Lung (tissue), 12 donors: Measurements from ENCODE around the gene SLC18A3. TPM values are rescaled to one million over a fixed set of nuclear protein-coding genes. Genes with fewer than 3 reads are reported as not detected.

Source experiments
- ATAC-seq: fragments of 200-7000 bp; cut with Tn5 transposase; one replicate; pipeline ENCODE4 v1.9.1; 2020; ENCODE audit warnings: moderate number of reproducible peaks; ENCODE audit not compliant: insufficient read depth, low FRiP score
- DNase-seq, 3 donors: peaks; one replicate each; pipeline ENCODE4 v3.0.0-alpha.2; 2013 to 2017
- H3K27ac ChIP-seq, 2 donors: one replicate each; pipeline ENCODE4 v1.5.1; 2013; ENCODE audit warnings: mild to moderate bottlenecking in 2 of 2, moderate library complexity in 2 of 2, control low read depth in 1 of 2, inconsistent platforms in 1 of 2, low read depth in 1 of 2, low read length in 1 of 2
- H3K27me3 ChIP-seq, 3 donors: one replicate each; pipeline ENCODE4 v1.5.1; 2013; ENCODE audit warnings: low read length in 2 of 3; ENCODE audit not compliant: control insufficient read depth in 3 of 3, insufficient read depth in 3 of 3
- H3K36me3 ChIP-seq, 4 donors: one replicate each; pipeline ENCODE4 v1.5.1; 2013; ENCODE audit warnings: low read length in 4 of 4, mild to moderate bottlenecking in 1 of 4, moderate library complexity in 1 of 4; ENCODE audit not compliant: control insufficient read depth in 4 of 4, insufficient read depth in 4 of 4
- H3K4me1 ChIP-seq, 5 donors: one replicate each; pipeline ENCODE4 v1.5.1; 2013; ENCODE audit warnings: low read length in 5 of 5, mild to moderate bottlenecking in 2 of 5, moderate library complexity in 1 of 5; ENCODE audit not compliant: control insufficient read depth in 5 of 5, insufficient read depth in 5 of 5
- H3K4me3 ChIP-seq: one replicate; pipeline ENCODE4 v1.5.1; 2013; ENCODE audit warnings: mild to moderate bottlenecking, control low read depth, moderate library complexity
- H3K9ac ChIP-seq, 2 donors: one replicate each; pipeline ENCODE4 v1.5.1; 2013; ENCODE audit warnings: low read length in 2 of 2, control low read depth in 1 of 2; ENCODE audit not compliant: insufficient read depth in 1 of 2
- H3K9me3 ChIP-seq, 4 donors: one replicate each; pipeline ENCODE4 v1.5.1; 2013; ENCODE audit warnings: low read length in 3 of 4, mild to moderate bottlenecking in 1 of 4, moderate library complexity in 1 of 4; ENCODE audit not compliant: control insufficient read depth in 4 of 4, insufficient read depth in 3 of 4
- WGBS, 2 donors: extraction: QIAGEN DNeasy Blood & Tissue Kit; methylation state at CpG; one replicate each; pipeline ENCODE4 v1.1.7; 2013; 5-methylcytosine and 5-hydroxymethylcytosine counted together
- polyA plus RNA-seq, 2 donors: library from polyadenylated mRNA; stranded (reverse); fragments of 200-250 nt; gene quantifications; one replicate each; pipeline ENCODE4 v1.2.1, GENCODE V29; 2013
- total RNA-seq, 2 donors: library from RNA; depleted of rRNA in 1 of 2; stranded (reverse); fragments of >200 nt in 1 of 2; gene quantifications; one replicate each; pipeline ENCODE4 v1.2.1, GENCODE V29; 2014 to 2021
- TF ChIP-seq, protein P1 (sequence below): IDR thresholded peaks from 2 replicates; pipeline ENCODE4 v1.5.1; 2012; ENCODE audit warnings: mild to moderate bottlenecking; ENCODE audit errors: control extremely low read depth, extremely low read depth
- donor health status: control.
- donor health status: control.
- donor health status: Bipolar disorder and iron deficiency.
- donor health status: healthy.
- donor health status: DM: yes; HTN: yes; CAD: no.

Gene SLC18A3
- total and polyA plus RNA-seq, 4 donors, result not detected

DNA sequence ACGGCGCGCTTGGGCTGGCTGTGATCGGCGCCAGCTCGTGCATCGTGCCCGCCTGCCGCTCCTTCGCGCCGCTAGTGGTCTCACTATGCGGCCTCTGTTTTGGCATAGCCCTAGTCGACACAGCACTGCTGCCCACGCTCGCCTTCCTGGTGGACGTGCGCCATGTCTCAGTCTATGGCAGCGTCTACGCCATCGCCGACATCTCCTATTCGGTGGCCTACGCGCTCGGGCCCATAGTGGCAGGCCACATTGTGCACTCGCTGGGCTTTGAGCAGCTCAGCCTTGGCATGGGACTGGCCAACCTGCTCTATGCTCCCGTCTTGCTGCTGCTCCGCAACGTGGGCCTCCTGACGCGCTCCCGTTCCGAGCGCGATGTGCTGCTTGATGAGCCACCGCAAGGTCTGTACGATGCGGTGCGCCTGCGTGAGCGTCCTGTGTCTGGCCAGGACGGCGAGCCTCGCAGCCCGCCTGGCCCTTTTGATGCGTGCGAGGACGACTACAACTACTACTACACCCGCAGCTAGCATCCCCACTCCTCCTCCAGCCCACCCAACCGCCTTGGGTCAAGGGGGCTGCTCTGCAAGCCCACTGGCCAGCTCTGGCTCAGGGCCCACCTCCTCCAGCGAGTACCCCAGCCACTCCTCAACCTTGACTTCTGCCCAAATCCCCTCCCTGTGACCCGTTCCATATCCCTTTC lies 1.9 kb downstream of the SLC18A3 start:
- ATAC-seq (no peak), DNase-seq (peak in 1 of 3 donors; percentile 10)
- WGBS, 2 donors, result 10 to 12% methylated on average over 53 of the region's 53 CpGs
- TF ChIP-seq, protein P1, sequence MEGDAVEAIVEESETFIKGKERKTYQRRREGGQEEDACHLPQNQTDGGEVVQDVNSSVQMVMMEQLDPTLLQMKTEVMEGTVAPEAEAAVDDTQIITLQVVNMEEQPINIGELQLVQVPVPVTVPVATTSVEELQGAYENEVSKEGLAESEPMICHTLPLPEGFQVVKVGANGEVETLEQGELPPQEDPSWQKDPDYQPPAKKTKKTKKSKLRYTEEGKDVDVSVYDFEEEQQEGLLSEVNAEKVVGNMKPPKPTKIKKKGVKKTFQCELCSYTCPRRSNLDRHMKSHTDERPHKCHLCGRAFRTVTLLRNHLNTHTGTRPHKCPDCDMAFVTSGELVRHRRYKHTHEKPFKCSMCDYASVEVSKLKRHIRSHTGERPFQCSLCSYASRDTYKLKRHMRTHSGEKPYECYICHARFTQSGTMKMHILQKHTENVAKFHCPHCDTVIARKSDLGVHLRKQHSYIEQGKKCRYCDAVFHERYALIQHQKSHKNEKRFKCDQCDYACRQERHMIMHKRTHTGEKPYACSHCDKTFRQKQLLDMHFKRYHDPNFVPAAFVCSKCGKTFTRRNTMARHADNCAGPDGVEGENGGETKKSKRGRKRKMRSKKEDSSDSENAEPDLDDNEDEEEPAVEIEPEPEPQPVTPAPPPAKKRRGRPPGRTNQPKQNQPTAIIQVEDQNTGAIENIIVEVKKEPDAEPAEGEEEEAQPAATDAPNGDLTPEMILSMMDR, result no peak
- H3K9ac ChIP-seq, result no peak overlapping the region
- H3K9me3 ChIP-seq, result peaks cover 0 to 20% (median 0%) of the 10 kb centered on the region in 4 donors
- H3K4me1 ChIP-seq, result peaks cover 0 to 23% (median 11%) of the 10 kb centered on the region in 5 donors
- no peaks in the 10 kb centered on the region for H3K36me3 ChIP-seq
- no peak overlapping the region for H3K4me3 ChIP-seq
- H3K27ac ChIP-seq, result no peak overlapping the region
- H3K27me3 ChIP-seq, result peaks cover 0 to 83% (median 59%) of the 10 kb centered on the region in 3 donors

DNA sequence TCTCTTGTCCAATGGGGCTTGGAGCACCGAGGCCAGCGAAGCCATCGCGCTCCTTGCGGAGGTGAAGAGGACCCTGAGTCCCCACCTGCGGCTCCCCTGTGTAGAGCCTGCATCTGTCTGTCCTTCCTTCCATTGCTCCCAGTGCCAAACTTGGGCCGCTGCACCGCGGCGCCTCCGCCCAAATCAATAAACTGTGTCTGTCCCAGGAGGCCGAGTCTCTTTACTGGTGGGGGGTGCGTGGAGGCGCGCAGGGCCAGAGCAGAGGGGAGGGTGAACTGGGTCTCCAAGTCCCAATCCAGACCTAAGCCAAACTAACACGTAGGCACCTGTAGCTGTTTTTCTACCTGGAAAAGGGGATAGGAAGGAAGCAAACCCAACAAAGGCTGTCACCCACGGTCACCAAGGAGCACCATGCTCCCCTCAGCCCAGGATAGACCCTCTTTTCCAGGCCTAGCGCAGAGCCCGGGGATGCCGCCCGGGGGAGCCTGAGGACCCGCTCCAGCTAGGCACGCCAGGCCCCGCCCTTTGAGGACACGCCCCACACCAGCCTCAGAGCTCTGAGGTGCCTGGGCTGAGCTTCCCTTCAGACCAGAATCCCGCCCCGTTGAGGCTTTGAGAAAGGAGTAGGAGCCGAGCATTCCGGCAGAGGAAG lies 2.5 kb downstream of the SLC18A3 start:
- no peak for ATAC-seq
- Histone ChIP-seq H3K27ac (no peak overlapping the region), H3K27me3 (peaks cover 0 to 82% (median 57%) of the 10 kb centered on the region in 3 donors), H3K4me1 (peaks cover 0 to 29% (median 15%) of the 10 kb centered on the region in 5 donors), H3K9ac (no peak overlapping the region), H3K36me3 (no peaks in the 10 kb centered on the region), H3K9me3 (peaks cover 0 to 20% (median 0%) of the 10 kb centered on the region in 4 donors), H3K4me3 (no peak overlapping the region)
- WGBS, 2 donors, result 7 to 8% methylated on average over 29 of the region's 29 CpGs
- TF ChIP-seq, protein P1, result no peak
- peak in 1 of 3 donors; percentile 15 for DNase-seq

DNA sequence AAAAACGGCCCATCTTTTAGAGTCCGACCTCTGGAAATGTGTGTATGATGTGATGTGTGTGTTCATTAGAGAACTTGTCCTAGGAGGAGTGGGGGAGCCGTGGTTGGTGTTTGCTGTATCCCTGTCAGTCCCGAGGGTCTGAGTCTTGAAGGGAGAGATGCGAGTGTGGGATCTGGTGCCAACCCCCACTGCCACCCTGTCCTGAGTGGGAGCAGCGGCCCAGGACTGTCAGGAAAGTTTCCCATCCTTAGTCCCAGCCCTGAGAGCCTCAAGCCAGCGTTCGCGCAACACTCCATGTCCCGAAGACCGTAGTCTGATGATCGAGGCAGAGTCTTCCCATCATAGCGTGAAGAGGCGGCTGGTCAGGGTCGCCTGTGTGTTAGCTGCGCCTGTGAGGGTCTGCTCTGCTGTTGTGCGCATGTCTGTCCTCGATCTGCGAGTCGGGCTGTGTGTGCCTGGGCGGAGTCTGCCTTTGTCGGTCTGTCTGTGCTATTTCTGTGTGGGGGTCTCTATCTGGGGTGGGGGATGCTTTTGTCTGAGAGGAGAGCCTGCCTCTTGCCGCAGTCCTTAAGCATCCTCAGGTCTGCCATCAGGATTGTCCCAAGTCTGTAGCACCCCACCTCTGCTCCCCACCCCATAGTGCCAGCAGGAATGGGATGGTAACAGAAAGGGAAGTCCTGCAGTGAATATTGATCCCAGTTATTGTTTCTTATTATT lies 3.2 kb downstream of the SLC18A3 start:
- no peak overlapping the region for H3K4me3 ChIP-seq
- TF ChIP-seq, protein P1, result no peak
- no peak overlapping the region for H3K27ac ChIP-seq
- ATAC-seq (no peak), DNase-seq (peak in 1 of 3 donors; percentile 9)
- no peaks in the 10 kb centered on the region for H3K36me3 ChIP-seq
- H3K4me1 ChIP-seq, result peaks cover 0 to 31% (median 15%) of the 10 kb centered on the region in 5 donors
- peaks cover 0 to 78% (median 50%) of the 10 kb centered on the region in 3 donors for H3K27me3 ChIP-seq
- WGBS, 2 donors, result 5 to 6% methylated on average over 23 of the region's 23 CpGs
- H3K9me3 ChIP-seq, result peaks cover 0 to 20% (median 0%) of the 10 kb centered on the region in 4 donors
- no peak overlapping the region for H3K9ac ChIP-seq
